OCI-M2 (cell line): ENCODE data around the gene PIEZO1.

Source experiments
- DNase-seq: peaks from one replicate; lab custom pipeline; 2025; ENCODE audit not compliant: unreplicated experiment; lab: John Stamatoyannopoulos, UW

Gene PIEZO1

GRCh38 chr16:88816736-88817535, 31.9 kb upstream of the PIEZO1 start:
- no peak for DNase-seq

DNA sequence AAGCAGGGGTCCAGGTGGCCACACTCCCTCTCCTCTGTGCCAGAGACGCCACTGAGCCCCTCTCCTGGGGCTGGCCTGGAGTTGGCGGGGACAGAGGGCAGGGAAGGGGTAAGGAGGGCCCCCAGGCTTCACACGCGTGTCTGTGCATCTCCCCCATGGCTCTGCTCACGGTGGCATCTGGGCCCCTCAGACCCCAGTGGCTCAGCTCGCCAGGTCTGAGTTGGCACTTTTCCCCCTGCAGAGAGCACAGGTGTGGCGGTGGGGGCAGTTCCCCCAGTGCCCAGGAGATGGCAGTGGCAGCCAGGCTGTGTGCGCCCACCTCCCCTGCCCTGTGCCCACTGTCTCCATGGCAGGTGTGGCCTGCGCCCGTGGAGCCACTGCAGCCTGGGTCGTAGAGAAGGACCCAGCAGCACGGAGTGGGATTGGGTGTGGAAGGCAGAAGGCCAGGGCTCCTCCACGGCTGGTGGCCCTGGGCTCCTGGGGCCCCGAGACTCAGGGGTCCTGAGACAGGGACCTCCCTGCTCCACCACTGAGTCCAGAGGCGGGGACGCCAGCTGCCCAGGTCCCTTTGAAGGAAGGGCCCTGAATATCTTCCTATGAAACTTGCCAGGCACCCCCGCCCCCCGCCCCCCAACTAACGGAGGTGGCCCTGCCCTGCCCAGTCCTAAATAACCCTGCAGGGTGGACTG, 31.0 kb upstream of the PIEZO1 start:
- no peak for DNase-seq

DNA sequence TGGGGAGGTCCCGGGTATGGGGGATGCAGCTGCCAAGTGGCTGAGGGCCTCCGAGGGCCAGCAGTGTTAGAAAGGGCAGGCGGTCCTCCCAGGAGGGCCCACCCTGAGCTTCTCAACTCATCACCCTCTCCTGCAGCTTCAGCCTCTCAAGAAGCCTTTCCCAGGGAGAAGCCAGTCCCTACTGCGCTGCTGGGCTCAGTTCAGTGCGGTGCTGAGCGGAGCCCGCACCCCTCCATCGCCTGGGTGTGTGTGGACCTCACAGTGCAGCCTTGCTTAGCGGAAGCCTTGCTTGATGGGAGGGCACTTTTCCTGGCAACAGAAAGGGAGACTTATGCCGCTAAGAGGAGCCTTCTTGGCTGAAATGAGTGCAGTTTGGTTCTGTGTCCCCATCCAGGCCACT, 30.2 kb upstream of the PIEZO1 start:
- no peak for DNase-seq

GRCh38 chr16:88814144-88814502, 29.1 kb upstream of the PIEZO1 start:
- no peak for DNase-seq

DNA sequence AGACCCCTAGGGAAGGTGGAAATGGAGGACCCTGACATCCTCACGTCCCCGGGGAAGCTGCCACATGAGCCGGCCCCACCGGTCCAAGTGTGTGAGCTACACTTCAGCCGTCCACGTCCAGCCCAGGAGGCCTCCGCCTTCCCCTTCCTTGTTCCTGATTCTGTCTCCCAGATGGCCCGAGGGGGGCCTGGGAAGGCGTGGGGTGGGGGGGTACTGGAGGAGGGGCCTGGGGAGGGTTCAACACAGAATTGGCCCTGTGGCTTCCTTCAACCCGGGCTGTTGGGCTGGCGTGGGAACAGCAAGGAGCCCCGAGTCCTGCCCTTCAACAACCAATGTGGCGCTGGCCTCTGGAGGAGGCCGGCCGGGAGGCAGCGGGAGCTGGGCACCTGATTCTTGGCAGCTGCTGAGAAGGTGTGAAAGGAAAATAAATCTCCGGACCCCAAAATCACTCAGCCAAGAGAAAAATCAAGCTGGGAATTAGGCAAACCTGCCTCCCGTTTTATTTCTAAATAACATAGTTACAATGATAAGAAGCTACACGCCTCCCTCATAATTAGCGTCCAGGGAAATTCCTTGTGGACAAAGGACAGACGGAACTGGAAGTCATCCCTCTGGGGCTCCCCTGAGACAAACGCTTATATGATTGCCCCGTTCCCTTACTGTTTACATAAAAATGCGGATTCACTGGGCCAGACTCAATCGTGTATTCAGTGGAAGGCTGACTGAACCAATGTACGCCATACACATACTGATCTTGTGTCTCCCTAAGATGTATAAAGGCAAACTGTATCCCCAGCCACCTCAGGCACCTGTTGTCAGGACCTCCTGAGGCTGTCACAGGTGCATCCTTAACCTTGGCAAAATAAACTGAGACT, 28.5 kb upstream of the PIEZO1 start:
- DNase-seq: no peak

GRCh38 chr16:88812513-88813268, 27.7 kb upstream of the PIEZO1 start:
- no peak for DNase-seq

GRCh38 chr16:88811769-88812512, 26.9 kb upstream of the PIEZO1 start, which contains the start of gene APRT:
TSS of gene APRT (minus strand) at chr16:88811928. CDS start at chr16:88811899, 29 bp downstream.
- peak; percentile 45 for DNase-seq

DNA sequence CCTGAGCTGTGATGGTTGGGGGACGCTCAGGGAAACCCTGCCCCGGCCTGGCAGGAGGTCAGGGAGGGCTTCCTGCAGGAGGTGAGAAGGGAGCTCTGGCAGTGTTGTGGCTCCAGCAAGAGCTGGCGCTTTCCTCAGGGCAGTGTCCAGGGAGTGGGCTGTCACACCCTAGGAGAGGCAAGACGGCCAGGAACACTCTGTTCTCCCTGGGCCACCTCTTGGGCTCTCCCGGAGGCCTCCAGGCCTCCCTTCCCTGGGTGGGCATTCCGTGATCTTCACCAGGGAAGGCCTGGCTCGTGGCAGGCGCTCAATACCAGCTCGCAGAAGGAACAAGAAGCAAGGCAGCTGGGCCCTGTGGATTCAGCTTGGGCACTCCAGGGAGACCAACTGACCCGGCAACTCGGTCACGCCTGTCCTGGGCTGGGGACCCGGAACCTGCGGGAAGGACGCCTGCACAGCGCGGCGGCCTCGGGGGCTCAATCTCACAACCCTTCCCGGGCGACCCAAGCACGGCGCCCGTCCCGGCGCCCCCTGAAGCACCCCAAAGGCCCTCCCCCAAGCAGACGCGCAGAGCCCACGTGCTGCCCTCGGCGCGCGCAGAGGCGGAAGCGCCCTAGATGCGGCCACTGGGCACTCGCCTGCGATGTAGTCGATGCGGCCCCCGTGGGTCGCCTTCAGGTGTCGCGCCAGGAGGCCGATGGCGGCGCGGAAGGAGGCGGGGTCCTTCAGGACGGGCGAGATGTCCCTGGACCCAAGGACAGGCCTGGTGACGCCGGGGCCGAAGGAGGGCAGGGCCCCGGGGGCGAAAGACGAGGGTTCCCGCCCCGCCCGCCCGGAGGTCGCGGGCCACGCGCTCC, 26.1 kb upstream of the PIEZO1 start:
- no peak for DNase-seq

GRCh38 chr16:88810166-88810911, 25.3 kb upstream of the PIEZO1 start:
- DNase-seq: no peak

DNA sequence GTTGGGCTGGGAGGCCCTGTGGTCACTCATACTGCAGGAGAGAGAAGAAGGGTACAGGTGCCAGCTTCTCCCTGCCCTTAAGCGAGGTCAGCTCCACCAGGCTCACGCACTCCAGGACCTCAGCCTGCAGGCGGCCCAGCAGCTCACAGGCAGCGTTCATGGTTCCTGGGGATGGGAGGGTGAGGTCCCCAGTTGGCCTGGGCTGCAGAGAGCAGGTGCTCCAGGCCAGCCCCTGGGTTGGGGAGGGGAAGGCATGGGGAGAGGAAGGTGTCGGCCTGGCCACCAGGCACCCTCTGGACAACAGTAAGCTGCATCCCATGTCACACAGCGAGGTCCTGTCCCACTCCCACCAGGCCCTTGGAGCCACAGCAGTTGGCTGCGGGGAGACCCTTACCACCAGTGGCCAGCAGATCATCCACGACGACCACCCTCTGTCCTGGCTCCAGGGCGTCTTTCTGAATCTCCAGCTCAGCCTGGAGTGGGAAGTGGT, 24.7 kb upstream of the PIEZO1 start:
- DNase-seq: no peak

DNA sequence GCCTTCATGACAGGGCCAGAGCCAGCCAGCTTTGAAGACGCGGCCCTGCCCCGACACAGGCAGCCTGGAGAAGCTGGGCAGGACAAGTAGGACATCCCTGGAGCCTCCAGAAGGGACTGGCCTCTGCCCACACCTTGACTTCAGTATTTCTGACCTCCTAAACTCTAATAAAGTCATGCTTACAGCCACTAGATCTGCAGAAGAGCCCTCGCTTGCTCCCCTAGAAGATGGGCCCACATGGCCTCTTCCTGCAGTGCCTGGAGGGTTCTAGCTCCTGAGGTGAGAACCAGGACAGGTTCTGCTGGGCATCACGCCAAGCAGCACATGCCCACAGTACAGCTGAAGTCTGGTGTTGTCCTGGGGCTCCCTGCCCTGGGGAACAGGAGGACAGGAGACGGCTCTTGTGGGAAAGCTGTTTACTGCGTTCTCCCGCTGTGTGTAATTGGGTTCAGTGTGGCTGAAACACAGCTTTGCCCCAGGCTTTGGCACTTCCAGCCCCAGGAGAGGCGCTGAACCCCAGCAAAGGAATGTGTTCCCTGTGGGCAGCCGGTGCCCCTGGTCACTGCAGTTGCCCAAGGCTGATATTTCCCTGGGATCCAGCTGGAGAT, 24.2 kb upstream of the PIEZO1 start:
- no peak for DNase-seq

DNA sequence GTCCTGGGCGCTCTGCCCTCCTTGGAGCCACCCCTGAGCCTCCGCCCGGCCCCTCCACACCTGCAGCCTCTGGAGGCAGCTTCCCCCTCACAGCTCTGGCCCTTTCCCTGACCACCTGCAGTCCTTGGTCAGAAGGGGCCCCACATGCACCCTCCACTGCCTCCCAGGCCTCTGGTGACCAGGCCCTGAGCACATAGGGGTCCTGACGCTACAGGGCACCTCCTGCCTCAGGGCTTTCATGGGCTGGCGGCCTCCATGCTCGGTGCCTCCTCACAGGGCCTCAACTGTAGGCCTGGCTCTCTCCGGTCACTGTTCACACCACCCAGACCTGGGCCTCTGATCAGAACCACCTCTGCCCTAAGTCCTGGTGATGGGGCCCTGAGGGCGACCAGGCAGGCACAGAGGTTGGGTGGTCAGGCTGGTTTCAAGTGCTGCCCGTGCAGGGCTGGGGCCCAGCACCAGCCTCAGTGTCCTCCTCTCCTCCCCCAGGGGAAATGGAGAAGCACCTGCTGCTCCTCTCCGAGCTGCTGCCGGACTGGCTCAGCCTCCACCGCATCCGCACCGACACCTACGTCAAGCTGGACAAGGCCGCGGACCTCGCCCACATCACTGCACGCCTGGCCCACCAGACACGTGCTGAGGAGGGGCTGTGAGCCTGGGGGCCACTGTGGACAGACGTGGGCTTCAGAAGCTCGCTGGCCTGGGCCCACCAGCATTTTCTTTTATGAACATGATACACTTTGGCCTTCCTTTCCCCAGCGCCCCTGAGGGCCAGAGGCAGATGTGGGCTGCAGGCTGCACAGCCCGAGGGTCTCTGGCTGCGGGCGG, 22.8 kb upstream of the PIEZO1 start:
- no peak for DNase-seq

DNA sequence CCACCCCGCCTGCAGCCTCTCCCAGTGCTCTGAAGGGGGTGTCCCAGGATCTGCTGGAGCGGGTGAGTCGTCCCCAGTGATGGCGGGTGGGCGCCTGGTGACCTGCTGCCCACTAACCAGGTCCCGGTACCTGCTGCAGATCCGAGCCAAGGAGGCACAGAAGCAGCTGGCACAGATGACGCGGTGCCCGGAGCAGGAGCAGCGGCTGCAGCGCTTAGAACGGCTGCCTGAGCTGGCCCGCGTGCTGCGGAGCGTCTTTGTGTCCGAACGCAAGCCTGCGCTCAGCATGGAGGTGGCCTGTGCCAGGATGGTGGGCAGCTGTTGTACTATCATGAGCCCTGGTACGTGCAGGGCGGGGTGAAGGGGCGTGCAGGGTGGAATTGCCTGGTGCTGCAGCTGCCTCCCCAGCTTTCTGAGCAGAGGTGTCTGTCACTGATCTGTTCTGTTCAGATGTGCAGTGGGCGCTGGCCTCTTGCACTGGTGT, 22.2 kb upstream of the PIEZO1 start:
- no peak for DNase-seq

- no peak for DNase-seq
These were observed 21.6 kb upstream of the PIEZO1 start for GRCh38 chr16:88806491-88807111.

DNA sequence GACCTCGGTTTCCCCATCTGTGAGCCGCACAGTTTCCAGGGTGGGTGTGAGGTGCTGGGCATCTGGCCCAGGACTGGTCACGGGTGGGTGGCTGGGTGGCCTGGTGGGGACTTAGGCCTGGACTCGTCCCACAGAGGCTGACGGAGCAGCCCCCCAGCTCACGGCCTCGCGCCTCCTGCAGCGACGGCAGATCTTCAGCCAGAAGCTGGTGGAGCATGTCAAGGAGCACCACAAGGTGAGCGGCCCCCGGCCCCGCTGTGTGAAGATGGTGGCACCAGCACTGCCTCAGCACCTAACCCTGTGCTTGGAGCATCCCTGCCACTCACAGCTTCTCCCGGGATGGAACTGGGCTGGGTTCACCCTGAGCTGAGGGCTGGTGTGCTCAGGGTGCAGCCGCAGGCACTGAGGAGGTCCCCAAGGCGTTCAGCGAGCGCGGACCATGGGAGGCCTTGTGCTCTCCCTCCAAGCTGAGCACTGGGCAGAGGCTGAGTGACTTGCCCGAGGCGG, 20.9 kb upstream of the PIEZO1 start:
- DNase-seq: no peak

DNA sequence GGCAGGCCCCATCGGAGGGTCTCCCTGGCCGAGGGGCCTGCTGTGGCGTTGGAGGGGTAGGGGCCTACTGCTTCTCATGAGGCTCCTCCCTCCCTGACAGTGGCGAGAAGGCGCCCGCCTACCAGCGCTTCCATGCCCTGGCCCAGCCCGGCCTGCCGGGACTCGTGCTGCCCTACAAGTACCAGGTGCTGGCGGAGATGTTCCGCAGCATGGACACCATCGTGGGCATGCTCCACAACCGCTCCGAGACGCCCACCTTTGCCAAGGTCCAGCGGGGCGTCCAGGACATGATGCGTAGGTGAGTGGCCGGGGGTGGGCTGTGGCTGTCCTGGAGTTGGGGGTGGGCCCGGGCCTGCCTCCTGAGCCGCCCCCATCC, 20.3 kb upstream of the PIEZO1 start:
- DNase-seq: no peak
